ENCODE measurements around the gene ADCY1. TPM values are rescaled to one million over a fixed set of nuclear protein-coding genes. Genes with fewer than 3 reads are reported as not detected.

ADCY1 gene
- total RNA-seq, 4 donors from 2014 or later: 0.49 to 1.2 (median 0.72) TPM

- H3K4me3 ChIP-seq: no peak overlapping the region
- 60 to 71% methylated on average over 3 to 5 of the region's 12 CpGs for WGBS, 2 donors (ENCODE audit: low coverage in 1 of 2)
- peaks cover 0 to 24% (median 7%) of the 10 kb centered on the region in 3 donors for H3K4me1 ChIP-seq
These were observed 2.2 kb downstream of the ADCY1 start for GRCh38 chr7:45576249-45576929.

GRCh38 chr7:45578022-45578421 lies 3.9 kb downstream of the ADCY1 start:
- WGBS, 2 donors (ENCODE audit: low coverage in 1 of 2): no CpG with 5 or more reads among the region's 3 CpGs
- ATAC-seq: no peak
- no peak overlapping the region for H3K4me3 ChIP-seq
- no peaks in the 10 kb centered on the region for H3K9me3 ChIP-seq
- no peaks in the 10 kb centered on the region for H3K36me3 ChIP-seq
- H3K4me1 ChIP-seq: peaks cover 0 to 24% (median 7%) of the 10 kb centered on the region in 3 donors
- H3K27me3 ChIP-seq: peaks cover 45% of the 10 kb centered on the region
- H3K27ac ChIP-seq: no peak overlapping the region
- TF ChIP-seq POLR2AphosphoS5 (IDR thresholded peaks at IDR 0.05) (no peak), CTCF (IDR thresholded peaks at IDR 0.05) (no peak), POLR2A (IDR thresholded peaks at IDR 0.05) (no peak), EP300 (IDR thresholded peaks at IDR 0.05) (no peak)

More at GRCh38 chr7:45576249-45576929, 2.2 kb downstream of the ADCY1 start:
- TF ChIP-seq EP300 (IDR thresholded peaks at IDR 0.05) (no peak), POLR2AphosphoS5 (IDR thresholded peaks at IDR 0.05) (no peak), POLR2A (IDR thresholded peaks at IDR 0.05) (no peak), CTCF (IDR thresholded peaks at IDR 0.05) (no peak)
- Histone ChIP-seq H3K9me3 (no peaks in the 10 kb centered on the region), H3K27me3 (peaks cover 45% of the 10 kb centered on the region), H3K27ac (no peak overlapping the region), H3K36me3 (no peaks in the 10 kb centered on the region)
- ATAC-seq: no peak

- WGBS, 2 donors (ENCODE audit: low coverage in 1 of 2): 100% methylated on average over 1 of the region's 1 CpG; no CpG with 5 or more reads in 1 of the 2 donors
- Histone ChIP-seq H3K4me3 (no peak overlapping the region), H3K36me3 (no peaks in the 10 kb centered on the region), H3K9me3 (no peaks in the 10 kb centered on the region), H3K27ac (no peak overlapping the region), H3K4me1 (peaks cover 0 to 24% (median 7%) of the 10 kb centered on the region in 3 donors), H3K27me3 (peaks cover 44% of the 10 kb centered on the region)
- ATAC-seq: no peak
- TF ChIP-seq POLR2AphosphoS5 (IDR thresholded peaks at IDR 0.05) (no peak), CTCF (IDR thresholded peaks at IDR 0.05) (no peak), POLR2A (IDR thresholded peaks at IDR 0.05) (no peak), EP300 (IDR thresholded peaks at IDR 0.05) (no peak)
These were observed 4.3 kb downstream of the ADCY1 start for GRCh38 chr7:45578467-45578866.

- ATAC-seq: no peak
- TF ChIP-seq POLR2A (IDR thresholded peaks at IDR 0.05) (no peak), POLR2AphosphoS5 (IDR thresholded peaks at IDR 0.05) (no peak), CTCF (IDR thresholded peaks at IDR 0.05) (no peak), EP300 (IDR thresholded peaks at IDR 0.05) (no peak)
- Histone ChIP-seq H3K36me3 (no peaks in the 10 kb centered on the region), H3K27me3 (peaks cover 38% of the 10 kb centered on the region), H3K4me1 (peaks cover 0 to 17% (median 7%) of the 10 kb centered on the region in 3 donors), H3K4me3 (no peak overlapping the region), H3K9me3 (no peaks in the 10 kb centered on the region), H3K27ac (no peak overlapping the region)
- WGBS, 2 donors (ENCODE audit: low coverage in 1 of 2): no CpG with 5 or more reads among the region's 7 CpGs
These were observed 5.2 kb downstream of the ADCY1 start for GRCh38 chr7:45579391-45579801.
